Small intestine (tissue), 7 donors: ENCODE data around the gene MARCHF4. TPM values are rescaled to one million over a fixed set of nuclear protein-coding genes. Genes with fewer than 3 reads are reported as not detected.
A peak's percentile ranks its signal among the peaks of the same experiment; 100 is the strongest.

ENCODE experiments used
- DNase-seq, 2 donors: peaks; one replicate each; pipeline versions ENCODE4 v3.0.0 to v3.0.0-alpha.2; 2013
- FAIRE-seq: peaks from 2 replicates; lab custom pipeline; 2012; peaks lifted over from hg19 to GRCh38; lab: Jason Lieb, UNC
- H3K27ac ChIP-seq, 3 donors: one replicate each; pipeline ENCODE4 v1.5.1; 2013; ENCODE audit warnings: low read length in 2 of 3, mild to moderate bottlenecking in 2 of 3, control low read depth in 1 of 3, inconsistent platforms in 1 of 3, low read depth in 1 of 3, moderate library complexity in 1 of 3
- H3K27me3 ChIP-seq, 3 donors: one replicate each; pipeline ENCODE4 v1.6.1; 2013; ENCODE audit warnings: low read length in 3 of 3, inconsistent platforms in 1 of 3; ENCODE audit not compliant: control insufficient read depth in 3 of 3, insufficient read depth in 3 of 3
- H3K36me3 ChIP-seq, 3 donors: one replicate each; pipeline ENCODE4 v1.6.1; 2013; ENCODE audit warnings: low read length in 3 of 3, inconsistent platforms in 1 of 3, low read depth in 1 of 3, mild to moderate bottlenecking in 1 of 3, moderate library complexity in 1 of 3; ENCODE audit not compliant: control insufficient read depth in 3 of 3, insufficient read depth in 2 of 3
- H3K4me1 ChIP-seq, 3 donors: one replicate each; pipeline ENCODE4 v1.6.1; 2013; ENCODE audit warnings: low read length in 2 of 3, inconsistent platforms in 1 of 3, low read depth in 1 of 3, mild to moderate bottlenecking in 1 of 3, moderate library complexity in 1 of 3; ENCODE audit not compliant: control insufficient read depth in 3 of 3, insufficient read depth in 2 of 3
- H3K4me3 ChIP-seq, 3 donors: one replicate each; pipeline ENCODE4 v1.5.1; 2013; ENCODE audit warnings: low read length in 3 of 3, control low read depth in 1 of 3, inconsistent platforms in 1 of 3, low read depth in 1 of 3, mild to moderate bottlenecking in 1 of 3, moderate library complexity in 1 of 3
- H3K9me3 ChIP-seq, 2 donors: one replicate each; pipeline ENCODE4 v1.6.1; 2013; ENCODE audit warnings: low read depth in 1 of 2, low read length in 1 of 2; ENCODE audit not compliant: control insufficient read depth in 2 of 2, insufficient read depth in 1 of 2
- WGBS, 3 donors: extraction: QIAGEN DNeasy Blood & Tissue Kit; methylation state at CpG; one replicate each; pipeline ENCODE4 v1.1.7; 2013; 5-methylcytosine and 5-hydroxymethylcytosine counted together
- polyA plus RNA-seq, 4 donors: library from polyadenylated mRNA; stranded (reverse) in 3 of 4; unstranded in 1 of 4; fragments of 200-250 nt in 3 of 4; fragments of 120-200 nt in 1 of 4; gene quantifications; one replicate each; pipeline versions ENCODE4 v1.2.1 to v1.2.3, GENCODE V29; 2013
- donor health status: healthy with polysubstance abuse.
- donor health status: control.
- donor health status: control.
- donor health status: Bipolar disorder and iron deficiency.
- donor health status: healthy.

MARCHF4 gene
- polyA plus RNA-seq, 4 donors = 0.27 to 0.95 (median 0.82) TPM; not detected in 1

GRCh38 chr2:216399621-216400020 lies 27.3 kb upstream of the MARCHF4 start:
- 50 to 61% (median 50%) methylated on average over 1 of the region's 1 CpG for WGBS, 3 donors
- H3K27ac ChIP-seq = peak overlapping the region in 1 of 3 donors; percentile 25
- H3K27me3 ChIP-seq = peaks cover 0 to 2% (median 0%) of the 10 kb centered on the region in 3 donors
- H3K36me3 ChIP-seq = no peaks in the 10 kb centered on the region
- no peaks in the 10 kb centered on the region for H3K9me3 ChIP-seq
- no peaks in the 10 kb centered on the region for H3K4me1 ChIP-seq
- H3K4me3 ChIP-seq = no peak overlapping the region
- DNase-seq = no peak
- no peak for FAIRE-seq

GRCh38 chr2:216394881-216395280 lies 22.6 kb upstream of the MARCHF4 start:
- no peaks in the 10 kb centered on the region for H3K36me3 ChIP-seq
- H3K4me3 ChIP-seq = no peak overlapping the region
- 65 to 77% (median 67%) methylated on average over 6 of the region's 6 CpGs for WGBS, 3 donors
- H3K27ac ChIP-seq = no peak overlapping the region
- no peaks in the 10 kb centered on the region for H3K4me1 ChIP-seq
- FAIRE-seq (no peak), DNase-seq (no peak)
- no peaks in the 10 kb centered on the region for H3K9me3 ChIP-seq
- peaks cover 0 to 3% (median 2%) of the 10 kb centered on the region in 3 donors for H3K27me3 ChIP-seq

- Histone ChIP-seq H3K27ac (no peak overlapping the region), H3K9me3 (no peaks in the 10 kb centered on the region), H3K36me3 (no peaks in the 10 kb centered on the region), H3K27me3 (peaks cover 0 to 4% (median 2%) of the 10 kb centered on the region in 3 donors), H3K4me3 (no peak overlapping the region), H3K4me1 (no peaks in the 10 kb centered on the region)
- FAIRE-seq = no peak
- WGBS, 3 donors = 72 to 74% (median 73%) methylated on average over 12 of the region's 12 CpGs
- no peak for DNase-seq
These were observed 20.9 kb upstream of the MARCHF4 start for GRCh38 chr2:216392945-216393840.

- WGBS, 3 donors = 82 to 88% (median 83%) methylated on average over 6 of the region's 6 CpGs
- FAIRE-seq = no peak
- Histone ChIP-seq H3K27ac (no peak overlapping the region), H3K36me3 (no peaks in the 10 kb centered on the region), H3K4me1 (no peaks in the 10 kb centered on the region), H3K9me3 (no peaks in the 10 kb centered on the region), H3K4me3 (no peak overlapping the region), H3K27me3 (peaks cover 0 to 7% (median 2%) of the 10 kb centered on the region in 3 donors)
- DNase-seq = no peak
These were observed 19.8 kb upstream of the MARCHF4 start for GRCh38 chr2:216392018-216392562.

GRCh38 chr2:216391401-216391800 lies 19.1 kb upstream of the MARCHF4 start:
- 77 to 85% (median 81%) methylated on average over 6 of the region's 6 CpGs for WGBS, 3 donors
- Histone ChIP-seq H3K4me3 (no peak overlapping the region), H3K27ac (no peak overlapping the region), H3K27me3 (peaks cover 0 to 7% (median 2%) of the 10 kb centered on the region in 3 donors), H3K9me3 (no peaks in the 10 kb centered on the region), H3K36me3 (no peaks in the 10 kb centered on the region), H3K4me1 (no peaks in the 10 kb centered on the region)
- DNase-seq (no peak), FAIRE-seq (no peak)

GRCh38 chr2:216389570-216389969 lies 17.3 kb upstream of the MARCHF4 start:
- DNase-seq (no peak), FAIRE-seq (no peak)
- Histone ChIP-seq H3K27me3 (peaks cover 0 to 7% (median 0%) of the 10 kb centered on the region in 3 donors), H3K9me3 (no peaks in the 10 kb centered on the region), H3K36me3 (no peaks in the 10 kb centered on the region), H3K4me1 (no peaks in the 10 kb centered on the region), H3K4me3 (no peak overlapping the region), H3K27ac (no peak overlapping the region)
- WGBS, 3 donors = 45 to 76% (median 60%) methylated on average over 1 of the region's 1 CpG

- Histone ChIP-seq H3K36me3 (no peaks in the 10 kb centered on the region), H3K27ac (no peak overlapping the region), H3K4me3 (no peak overlapping the region), H3K4me1 (no peaks in the 10 kb centered on the region), H3K9me3 (no peaks in the 10 kb centered on the region), H3K27me3 (peaks cover 0 to 4% (median 0%) of the 10 kb centered on the region in 3 donors)
- 68 to 78% (median 73%) methylated on average over 5 of the region's 5 CpGs for WGBS, 3 donors
- FAIRE-seq = no peak
- no peak for DNase-seq
These were observed 16.0 kb upstream of the MARCHF4 start for GRCh38 chr2:216388046-216388884.

- H3K9me3 ChIP-seq = no peaks in the 10 kb centered on the region
These were observed 15.0 kb upstream of the MARCHF4 start for GRCh38 chr2:216387262-216387661.

More at GRCh38 chr2:216387262-216387661, 15.0 kb upstream of the MARCHF4 start:
- no peak for FAIRE-seq
- no peak for DNase-seq
- peaks cover 0 to 4% (median 0%) of the 10 kb centered on the region in 3 donors for H3K27me3 ChIP-seq
- no peak overlapping the region for H3K27ac ChIP-seq
- H3K4me3 ChIP-seq = no peak overlapping the region
- H3K36me3 ChIP-seq = no peaks in the 10 kb centered on the region
- no peaks in the 10 kb centered on the region for H3K4me1 ChIP-seq
- WGBS, 3 donors = 90 to 95% (median 94%) methylated on average over 2 of the region's 2 CpGs
